ENCODE data around the gene CNFN. TPM values are rescaled to one million over a fixed set of nuclear protein-coding genes. Genes with fewer than 3 reads are reported as not detected.

Gene CNFN
- total RNA-seq, 2 donors from 2014 or later, result not detected

DNA sequence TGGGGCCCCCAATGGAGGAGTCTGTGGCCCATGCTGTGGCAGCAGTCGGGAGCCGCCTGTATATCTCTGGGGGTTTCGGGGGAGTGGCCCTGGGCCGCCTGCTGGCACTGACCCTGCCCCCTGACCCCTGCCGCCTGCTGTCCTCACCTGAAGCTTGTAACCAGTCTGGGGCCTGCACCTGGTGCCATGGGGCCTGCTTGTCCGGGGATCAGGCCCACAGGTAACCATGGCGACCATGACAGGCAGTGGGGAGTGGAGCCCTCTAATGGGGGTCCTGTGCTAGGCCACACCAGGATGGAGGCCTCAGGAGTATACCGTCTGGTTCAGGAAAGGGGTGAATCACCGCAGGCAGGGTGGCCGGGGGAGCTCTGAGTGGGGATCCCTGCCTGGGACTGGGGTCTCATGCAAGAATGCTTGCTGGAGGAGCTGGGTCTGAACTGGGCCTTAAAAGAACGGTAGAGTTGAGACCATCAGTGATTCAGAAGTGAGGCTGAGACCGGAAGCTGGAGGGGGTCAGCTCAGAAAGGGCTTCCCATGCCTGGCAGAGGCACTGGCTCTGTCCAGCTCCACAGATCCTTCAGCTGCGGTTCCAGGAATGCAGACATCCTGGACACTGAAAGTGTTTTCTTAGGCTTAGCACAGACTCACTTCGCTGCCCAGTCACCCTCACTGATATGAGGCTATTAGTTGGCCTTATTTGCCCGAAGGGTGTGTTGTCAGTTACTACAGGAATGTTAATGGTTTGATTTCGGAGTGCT is 29.1 kb downstream of the CNFN start:
- DNase-seq (no peak), ATAC-seq (no peak)
- no peak for TF ChIP-seq POLR2A (IDR thresholded peaks at IDR 0.05)
- TF ChIP-seq, protein P1, sequence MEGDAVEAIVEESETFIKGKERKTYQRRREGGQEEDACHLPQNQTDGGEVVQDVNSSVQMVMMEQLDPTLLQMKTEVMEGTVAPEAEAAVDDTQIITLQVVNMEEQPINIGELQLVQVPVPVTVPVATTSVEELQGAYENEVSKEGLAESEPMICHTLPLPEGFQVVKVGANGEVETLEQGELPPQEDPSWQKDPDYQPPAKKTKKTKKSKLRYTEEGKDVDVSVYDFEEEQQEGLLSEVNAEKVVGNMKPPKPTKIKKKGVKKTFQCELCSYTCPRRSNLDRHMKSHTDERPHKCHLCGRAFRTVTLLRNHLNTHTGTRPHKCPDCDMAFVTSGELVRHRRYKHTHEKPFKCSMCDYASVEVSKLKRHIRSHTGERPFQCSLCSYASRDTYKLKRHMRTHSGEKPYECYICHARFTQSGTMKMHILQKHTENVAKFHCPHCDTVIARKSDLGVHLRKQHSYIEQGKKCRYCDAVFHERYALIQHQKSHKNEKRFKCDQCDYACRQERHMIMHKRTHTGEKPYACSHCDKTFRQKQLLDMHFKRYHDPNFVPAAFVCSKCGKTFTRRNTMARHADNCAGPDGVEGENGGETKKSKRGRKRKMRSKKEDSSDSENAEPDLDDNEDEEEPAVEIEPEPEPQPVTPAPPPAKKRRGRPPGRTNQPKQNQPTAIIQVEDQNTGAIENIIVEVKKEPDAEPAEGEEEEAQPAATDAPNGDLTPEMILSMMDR (IDR thresholded peaks at IDR 0.05), result no peak

DNA sequence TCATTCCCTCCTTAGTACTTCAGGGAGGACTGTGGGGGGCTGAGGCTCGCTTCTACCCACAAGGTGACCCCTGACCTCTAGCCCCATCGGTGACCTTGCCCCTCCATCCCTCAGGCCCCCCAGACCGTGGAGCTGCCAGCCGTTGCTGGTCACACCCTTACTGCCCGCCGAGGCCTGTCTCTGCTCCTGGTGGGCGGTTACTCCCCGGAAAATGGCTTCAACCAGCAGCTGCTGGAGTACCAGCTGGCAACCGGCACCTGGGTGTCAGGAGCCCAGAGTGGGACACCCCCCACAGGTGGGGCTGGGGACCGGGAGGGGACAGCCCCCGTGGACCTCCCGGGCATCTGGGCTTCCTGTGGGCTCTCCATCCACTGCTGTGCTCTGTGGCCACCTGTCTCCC is 32.8 kb downstream of the CNFN start:
- intact Hi-C loops (cut with DNase I), result no loop called here
- no peaks in the 10 kb centered on the region for H3K4me1 ChIP-seq
- H3K27ac ChIP-seq, result no peak overlapping the region
- 83 to 91% methylated on average over 8 to 9 of the region's 12 CpGs for WGBS, 2 donors
- TF ChIP-seq, protein P1 (IDR thresholded peaks at IDR 0.05), result no peak
- no peak for TF ChIP-seq POLR2A (IDR thresholded peaks at IDR 0.05)
- ATAC-seq (no peak), DNase-seq (no peak)
- H3K36me3 ChIP-seq (replicated peaks in 1 of 2; ENCODE audit: insufficient read depth in 1 of 2, low read depth in 2 of 2), result no peaks in the 10 kb centered on the region
- H3K4me3 ChIP-seq, result no peak overlapping the region
- H3K9me3 ChIP-seq, result no peaks in the 10 kb centered on the region
- H3K27me3 ChIP-seq, result no peaks in the 10 kb centered on the region

More for the DNA sequence above, 29.1 kb downstream of the CNFN start:
- no peaks in the 10 kb centered on the region for H3K36me3 ChIP-seq (replicated peaks in 1 of 2; ENCODE audit: insufficient read depth in 1 of 2, low read depth in 2 of 2)
- no peaks in the 10 kb centered on the region for H3K27me3 ChIP-seq
- no peaks in the 10 kb centered on the region for H3K9me3 ChIP-seq
- H3K4me3 ChIP-seq, result no peak overlapping the region
- intact Hi-C loops (cut with DNase I), result no loop called here
- H3K4me1 ChIP-seq, result no peaks in the 10 kb centered on the region
- WGBS, 2 donors, result 89 to 94% methylated on average over 10 to 14 of the region's 16 CpGs
- no peak overlapping the region for H3K27ac ChIP-seq

GRCh38 chr19:42356686-42357085 is 33.4 kb downstream of the CNFN start:
- no peaks in the 10 kb centered on the region for H3K27me3 ChIP-seq
- no peaks in the 10 kb centered on the region for H3K4me1 ChIP-seq
- DNase-seq, result no peak
- TF ChIP-seq, protein P1 (IDR thresholded peaks at IDR 0.05), result no peak
- TF ChIP-seq POLR2A (IDR thresholded peaks at IDR 0.05), result no peak
- 95 to 96% methylated on average over 15 of the region's 15 CpGs for WGBS, 2 donors
- intact Hi-C loops (cut with DNase I), result no loop called here
- no peaks in the 10 kb centered on the region for H3K36me3 ChIP-seq (replicated peaks in 1 of 2; ENCODE audit: insufficient read depth in 1 of 2, low read depth in 2 of 2)
- no peaks in the 10 kb centered on the region for H3K9me3 ChIP-seq
- no peak for ATAC-seq
- H3K27ac ChIP-seq, result no peak overlapping the region
- no peak overlapping the region for H3K4me3 ChIP-seq

DNA sequence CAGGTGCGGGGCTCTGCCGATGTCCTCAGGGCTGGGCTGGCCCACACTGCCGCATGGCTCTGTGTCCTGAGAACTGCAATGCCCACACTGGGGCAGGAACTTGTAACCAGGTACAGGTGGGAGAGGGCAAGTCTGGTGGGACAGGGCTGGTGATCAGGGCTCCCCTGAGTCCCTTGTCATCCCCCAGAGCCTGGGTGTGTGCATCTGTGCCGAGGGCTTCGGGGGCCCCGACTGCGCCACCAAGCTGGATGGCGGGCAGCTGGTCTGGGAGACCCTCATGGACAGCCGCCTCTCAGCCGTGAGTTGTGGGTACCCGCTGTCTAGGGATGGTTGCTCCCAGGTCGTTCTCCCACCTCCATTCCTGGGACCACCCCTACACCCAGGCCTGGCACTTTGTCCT is 34.2 kb downstream of the CNFN start:
- ATAC-seq (no peak), DNase-seq (no peak)
- Histone ChIP-seq H3K4me1 (no peaks in the 10 kb centered on the region), H3K36me3 (replicated peaks in 1 of 2; ENCODE audit: insufficient read depth in 1 of 2, low read depth in 2 of 2) (no peaks in the 10 kb centered on the region), H3K9me3 (no peaks in the 10 kb centered on the region), H3K27me3 (no peaks in the 10 kb centered on the region), H3K27ac (no peak overlapping the region), H3K4me3 (no peak overlapping the region)
- intact Hi-C loops (cut with DNase I), result no loop called here
- TF ChIP-seq POLR2A (IDR thresholded peaks at IDR 0.05), result no peak
- TF ChIP-seq, protein P1 (IDR thresholded peaks at IDR 0.05), result no peak
- WGBS, 2 donors, result 94 to 100% methylated on average over 2 to 12 of the region's 12 CpGs
